ENCODE measurements around the gene FOSB. TPM values are rescaled to one million over a fixed set of nuclear protein-coding genes. Genes with fewer than 3 reads are reported as not detected.
A peak's percentile ranks its signal among the peaks of the same experiment; 100 is the strongest.

FOSB gene
- total and polyA plus RNA-seq, 7 experiments from 2014 or later = 2.1 to 1,925 (median 19.3) TPM

GRCh38 chr19:45467115-45467455, 711 bp upstream of the FOSB start:
- ChIA-PET POLR2A (interaction anchor here (0.6 to 3.1 kb wide), 6 partner anchors 11 to 256 kb away, joined by 3 to 50 read pairs (median 4); no protein-coding TSS in a partner anchor), CTCF (interaction anchor here (1.0 to 5.4 kb wide), 5 partner anchors 9 to 29 kb away, joined by 5 to 39 read pairs (median 7); no protein-coding TSS in a partner anchor)
- peak overlapping the region; percentile 98 for H3K27ac ChIP-seq (ENCODE audit: low read depth, low read length)
- H3K36me3 Mint-ChIP-seq = no peaks in the 10 kb centered on the region
- no peak for DNase-seq
- H3K9me3 ChIP-seq (ENCODE audit: control insufficient read depth in 2 of 3, low read length in 3 of 3) = no peaks in the 10 kb centered on the region
- no peak for ATAC-seq
- peaks cover 0 to 11% (median 0%) of the 10 kb centered on the region in 3 experiments for H3K36me3 ChIP-seq (ENCODE audit: control insufficient read depth in 2 of 3, insufficient read depth in 3 of 3, low read length in 3 of 3)
- H3K4me3 Mint-ChIP-seq = peak overlapping the region; percentile 87 to 96 (median 94)
- peaks cover 0 to 42% (median 0%) of the 10 kb centered on the region in 11 donors for H3K9me3 Mint-ChIP-seq
- peaks cover 5 to 39% (median 8%) of the 10 kb centered on the region in 5 donors for H3K27me3 Mint-ChIP-seq
- H3K27me3 ChIP-seq (ENCODE audit: control insufficient read depth in 2 of 2, insufficient read depth in 2 of 2, low read length in 2 of 2) = no peaks in the 10 kb centered on the region
- peaks cover 10 to 16% of the 10 kb centered on the region in 2 donors for H3K4me1 ChIP-seq (ENCODE audit: control insufficient read depth in 2 of 2, insufficient read depth in 2 of 2, low read length in 2 of 2)
- peak overlapping the region; percentile 99 for H3K4me3 ChIP-seq (ENCODE audit: low read length)
- intact Hi-C loops (cut with micrococcal nuclease) = loop anchor here (1.0 kb wide), 6 partner anchors 12 to 225 kb away; partner anchors contain the start of gene QPCTL (in 1 of the 2)
- H3K27ac Mint-ChIP-seq = peak overlapping the region in 8 of 9 donors; percentile 90 to 100 (median 99)
- H3K4me1 Mint-ChIP-seq = peaks cover 0 to 30% (median 13%) of the 10 kb centered on the region in 7 donors

GRCh38 chr19:45468159-45468651, 409 bp downstream of the FOSB start:
- peak overlapping the region; percentile 98 for H3K27ac ChIP-seq (ENCODE audit: low read depth, low read length)
- Mint-ChIP-seq H3K27ac (peak overlapping the region; percentile 90 to 100 (median 99)), H3K4me1 (peaks cover 4 to 39% (median 17%) of the 10 kb centered on the region in 7 donors), H3K27me3 (peaks cover 9 to 46% (median 16%) of the 10 kb centered on the region in 5 donors), H3K9me3 (peaks cover 0 to 50% (median 0%) of the 10 kb centered on the region in 11 donors), H3K4me3 (peak overlapping the region; percentile 87 to 96 (median 94)), H3K36me3 (no peaks in the 10 kb centered on the region)
- peak overlapping the region; percentile 99 for H3K4me3 ChIP-seq (ENCODE audit: low read length)
- ATAC-seq = no peak
- DNase-seq = peak in 8 of 9 donors; percentile 49 to 75 (median 70)
- peaks cover 0 to 11% (median 0%) of the 10 kb centered on the region in 3 experiments for H3K36me3 ChIP-seq (ENCODE audit: control insufficient read depth in 2 of 3, insufficient read depth in 3 of 3, low read length in 3 of 3)
- no peaks in the 10 kb centered on the region for H3K27me3 ChIP-seq (ENCODE audit: control insufficient read depth in 2 of 2, insufficient read depth in 2 of 2, low read length in 2 of 2)
- ChIA-PET POLR2A (interaction anchor here (0.5 to 3.1 kb wide), 12 partner anchors 10 to 1645 kb away, joined by 3 to 50 read pairs (median 5); partner anchors contain the start of gene ZC3H4), CTCF (interaction anchor here (0.6 to 5.4 kb wide), 9 partner anchors 8 to 1642 kb away, joined by 3 to 39 read pairs (median 5); no protein-coding TSS in a partner anchor)
- H3K9me3 ChIP-seq (ENCODE audit: control insufficient read depth in 2 of 3, low read length in 3 of 3) = no peaks in the 10 kb centered on the region
- intact Hi-C loops (cut with micrococcal nuclease) = loop anchor here in 1 of 2 donors (2.0 kb wide), 1 partner anchor 17 kb away; no protein-coding TSS in a partner anchor
- peaks cover 10 to 16% of the 10 kb centered on the region in 2 donors for H3K4me1 ChIP-seq (ENCODE audit: control insufficient read depth in 2 of 2, insufficient read depth in 2 of 2, low read length in 2 of 2)

GRCh38 chr19:45468803-45469131, 971 bp downstream of the FOSB start:
- H3K9me3 Mint-ChIP-seq = peaks cover 0 to 54% (median 0%) of the 10 kb centered on the region in 11 donors
- ChIA-PET POLR2A (interaction anchor here (0.5 to 3.1 kb wide), 8 partner anchors 10 to 579 kb away, joined by 3 to 50 read pairs (median 8); no protein-coding TSS in a partner anchor), CTCF (interaction anchor here (0.5 to 5.4 kb wide), 4 partner anchors 10 to 30 kb away, joined by 3 to 39 read pairs (median 16); no protein-coding TSS in a partner anchor)
- peak overlapping the region; percentile 87 to 96 (median 94) for H3K4me3 Mint-ChIP-seq
- H3K27ac Mint-ChIP-seq = peak overlapping the region; percentile 90 to 100 (median 99)
- Histone ChIP-seq H3K27ac (ENCODE audit: low read depth, low read length) (peak overlapping the region; percentile 98), H3K9me3 (ENCODE audit: control insufficient read depth in 2 of 3, low read length in 3 of 3) (no peaks in the 10 kb centered on the region), H3K36me3 (ENCODE audit: control insufficient read depth in 2 of 3, insufficient read depth in 3 of 3, low read length in 3 of 3) (peaks cover 0 to 11% (median 0%) of the 10 kb centered on the region in 3 experiments), H3K4me1 (ENCODE audit: control insufficient read depth in 2 of 2, insufficient read depth in 2 of 2, low read length in 2 of 2) (peaks cover 10 to 16% of the 10 kb centered on the region in 2 donors), H3K4me3 (ENCODE audit: low read length) (peak overlapping the region; percentile 99), H3K27me3 (ENCODE audit: control insufficient read depth in 2 of 2, insufficient read depth in 2 of 2, low read length in 2 of 2) (no peaks in the 10 kb centered on the region)
- DNase-seq = peak in 1 of 9 donors; percentile 88
- peaks cover 4 to 39% (median 17%) of the 10 kb centered on the region in 7 donors for H3K4me1 Mint-ChIP-seq
- H3K36me3 Mint-ChIP-seq = no peaks in the 10 kb centered on the region
- peak; percentile 55 for ATAC-seq
- intact Hi-C loops (cut with micrococcal nuclease) = loop anchor here (1.0 to 2.0 kb wide), 6 partner anchors 10 to 224 kb away; partner anchors contain the start of genes OPA3 (in 1 of the 2), POLR1G (in 1 of the 2) and QPCTL (in 1 of the 2)
- peaks cover 9 to 51% (median 17%) of the 10 kb centered on the region in 5 donors for H3K27me3 Mint-ChIP-seq

GRCh38 chr19:45469132-45469944, 1.5 kb downstream of the FOSB start:
- Histone ChIP-seq H3K27ac (ENCODE audit: low read depth, low read length) (peak overlapping the region; percentile 98), H3K9me3 (ENCODE audit: control insufficient read depth in 2 of 3, low read length in 3 of 3) (no peaks in the 10 kb centered on the region), H3K4me1 (ENCODE audit: control insufficient read depth in 2 of 2, insufficient read depth in 2 of 2, low read length in 2 of 2) (peaks cover 10 to 16% of the 10 kb centered on the region in 2 donors), H3K36me3 (ENCODE audit: control insufficient read depth in 2 of 3, insufficient read depth in 3 of 3, low read length in 3 of 3) (peaks cover 0 to 11% (median 0%) of the 10 kb centered on the region in 3 experiments), H3K4me3 (ENCODE audit: low read length) (peak overlapping the region; percentile 99), H3K27me3 (ENCODE audit: control insufficient read depth in 2 of 2, insufficient read depth in 2 of 2, low read length in 2 of 2) (no peaks in the 10 kb centered on the region)
- Mint-ChIP-seq H3K36me3 (no peaks in the 10 kb centered on the region), H3K27ac (peak overlapping the region; percentile 90 to 100 (median 99)), H3K4me3 (peak overlapping the region; percentile 87 to 96 (median 94)), H3K9me3 (peaks cover 0 to 59% (median 0%) of the 10 kb centered on the region in 11 donors), H3K27me3 (peaks cover 9 to 57% (median 17%) of the 10 kb centered on the region in 5 donors), H3K4me1 (peaks cover 5 to 39% (median 19%) of the 10 kb centered on the region in 7 donors)
- ChIA-PET POLR2A (interaction anchor here (0.9 to 3.1 kb wide), 6 partner anchors 9 to 39 kb away, joined by 3 to 50 read pairs (median 8); no protein-coding TSS in a partner anchor), CTCF (interaction anchor here (0.5 to 5.4 kb wide), 6 partner anchors 9 to 176 kb away, joined by 3 to 39 read pairs (median 7); no protein-coding TSS in a partner anchor)
- intact Hi-C loops (cut with micrococcal nuclease) = loop anchor here (1.0 to 2.0 kb wide), 6 partner anchors 9 to 223 kb away; partner anchors contain the start of genes OPA3 (in 1 of the 2), POLR1G (in 1 of the 2) and QPCTL (in 1 of the 2)
- ATAC-seq = peak; percentile 70
- DNase-seq = peak; percentile 79 to 98 (median 97)

GRCh38 chr19:45469945-45470761, 2.4 kb downstream of the FOSB start:
- ATAC-seq (no peak), DNase-seq (peak in 3 of 9 donors; percentile 37 to 69 (median 55))
- Mint-ChIP-seq H3K27ac (peak overlapping the region; percentile 90 to 100 (median 99)), H3K9me3 (peaks cover 0 to 63% (median 0%) of the 10 kb centered on the region in 11 donors), H3K36me3 (peaks cover 0 to 1% (median 0%) of the 10 kb centered on the region in 5 donors), H3K27me3 (peaks cover 9 to 58% (median 23%) of the 10 kb centered on the region in 5 donors), H3K4me1 (peaks cover 12 to 46% (median 24%) of the 10 kb centered on the region in 7 donors), H3K4me3 (peak overlapping the region; percentile 87 to 96 (median 94))
- intact Hi-C loops (cut with micrococcal nuclease) = loop anchor here (1.0 to 2.0 kb wide), 6 partner anchors 8 to 222 kb away; partner anchors contain the start of genes OPA3 (in 1 of the 2), POLR1G (in 1 of the 2) and QPCTL (in 1 of the 2)
- Histone ChIP-seq H3K4me3 (ENCODE audit: low read length) (peak overlapping the region; percentile 99), H3K9me3 (ENCODE audit: control insufficient read depth in 2 of 3, low read length in 3 of 3) (no peaks in the 10 kb centered on the region), H3K4me1 (ENCODE audit: control insufficient read depth in 2 of 2, insufficient read depth in 2 of 2, low read length in 2 of 2) (peaks cover 10 to 16% of the 10 kb centered on the region in 2 donors), H3K27me3 (ENCODE audit: control insufficient read depth in 2 of 2, insufficient read depth in 2 of 2, low read length in 2 of 2) (no peaks in the 10 kb centered on the region), H3K36me3 (ENCODE audit: control insufficient read depth in 2 of 3, insufficient read depth in 3 of 3, low read length in 3 of 3) (peaks cover 0 to 11% (median 0%) of the 10 kb centered on the region in 3 experiments), H3K27ac (ENCODE audit: low read depth, low read length) (peak overlapping the region; percentile 98)
- CTCF ChIA-PET = interaction anchor here (1.0 to 5.4 kb wide), 5 partner anchors 9 to 175 kb away, joined by 3 to 39 read pairs (median 8); no protein-coding TSS in a partner anchor
- POLR2A ChIA-PET = interaction anchor here (1.0 to 3.1 kb wide), 5 partner anchors 8 to 31 kb away, joined by 3 to 50 read pairs (median 8); no protein-coding TSS in a partner anchor
